Panc1 (cell line): ENCODE data around the gene ABHD8. TPM values are rescaled to one million over a fixed set of nuclear protein-coding genes. Genes with fewer than 3 reads are reported as not detected.

Experiments
- ATAC-seq: fragments of 200-7000 bp; cut with Tn5 transposase; 2 replicates; pipeline ENCODE4 v1.9.1; 2020; ENCODE audit warnings: mild to moderate bottlenecking, moderate library complexity
- BruUV-seq: library from RNA; stranded (reverse); fragments of 400-500 nt; replicated peaks from 2 replicates; lab custom pipeline; 2021; lab: Mats Ljungman, UMichigan
- CTCF ChIA-PET: fragments of 300-600 bp; sonication (Branson Sonifier 250); formaldehyde crosslinking; loops from one replicate; lab custom pipeline; 2022; ENCODE audit warnings: antibody characterized with exemption; lab: Charles Lee
- POLR2A ChIA-PET: fragments of 300-600 bp; sonication (Branson Sonifier 250); formaldehyde crosslinking; loops from one replicate; lab custom pipeline; 2022; ENCODE audit warnings: antibody characterized with exemption; lab: Charles Lee
- DNase-seq: peaks from one replicate; pipeline ENCODE4 v3.0.0-alpha.2; 2010; ENCODE audit warnings: low read depth, low spot score
- H3K27ac ChIP-seq: 2 replicates; pipeline ENCODE4 v1.5.1; 2011; ENCODE audit warnings: mild to moderate bottlenecking, low read length, inconsistent platforms
- H3K27me3 ChIP-seq: fragments of 200-500 bp; sonication (Bioruptor generic); 2 replicates; pipeline ENCODE4 v1.6.0; 2014; ENCODE audit warnings: low read length, inconsistent platforms; ENCODE audit not compliant: control insufficient read depth, insufficient read depth
- H3K36me3 ChIP-seq: fragments of 200-500 bp; sonication (Bioruptor generic); 2 replicates; pipeline ENCODE4 v1.5.1; 2014; ENCODE audit warnings: inconsistent platforms, mild to moderate bottlenecking, low read length, moderate library complexity; ENCODE audit not compliant: control insufficient read depth, insufficient read depth
- H3K4me1 ChIP-seq: 2 replicates; pipeline ENCODE4 v1.5.1; 2011; ENCODE audit warnings: inconsistent platforms, mild to moderate bottlenecking, low read length, moderate library complexity; ENCODE audit not compliant: control insufficient read depth, insufficient read depth
- H3K4me3 ChIP-seq, 2 experiments: 2 replicates each; pipeline ENCODE4 v1.5.1; 2011 to 2012; ENCODE audit warnings: low read depth in 2 of 2, low read length in 2 of 2, mild to moderate bottlenecking in 2 of 2, inconsistent platforms in 1 of 2, moderate library complexity in 1 of 2
- H3K9me3 ChIP-seq: fragments of 200-500 bp; sonication (Bioruptor generic); 2 replicates; pipeline ENCODE4 v1.5.1; 2014; ENCODE audit warnings: low read depth, mild to moderate bottlenecking, inconsistent platforms, low read length, moderate library complexity; ENCODE audit not compliant: control insufficient read depth, insufficient read depth
- POLR2AphosphoS5 ChIP-seq: IDR thresholded peaks from 2 replicates; pipeline ENCODE4 v1.6.1; 2012; ENCODE audit warnings: mild to moderate bottlenecking, low read depth, low read length, moderate library complexity
- REST ChIP-seq, 2 experiments: IDR thresholded peaks; 2 replicates each; pipeline ENCODE4 v1.6.1; 2011 to 2012; ENCODE audit warnings: low read depth in 2 of 2, control low read depth in 1 of 2, low read length in 1 of 2, mild to moderate bottlenecking in 1 of 2, moderate library complexity in 1 of 2; ENCODE audit not compliant: insufficient read depth in 1 of 2
- SIN3A ChIP-seq: IDR thresholded peaks from 2 replicates; pipeline ENCODE4 v1.6.1; 2012; ENCODE audit warnings: low read depth, mild to moderate bottlenecking, low read length, moderate library complexity, borderline replicate concordance; ENCODE audit not compliant: insufficient read depth
- TCF7L2 ChIP-seq: IDR thresholded peaks from 2 replicates; pipeline ENCODE4 v1.6.1; 2011; ENCODE audit warnings: mild to moderate bottlenecking, low read depth, low read length, inconsistent platforms
- in situ Hi-C: cut with HindIII; loops from 2 replicates; pipeline ENCODE4 v1.10.0; 2016; ENCODE audit warnings: low sequenced_read_pairs, low pct_unique_long_range_greater_than_20kb
- intact Hi-C: fragments of 100-400 bp; cut with micrococcal nuclease; formaldehyde crosslinking; loops from one replicate; pipeline ENCODE4 v1.10.0; 2022; ENCODE audit not compliant: unreplicated experiment
- total RNA-seq: library from RNA; stranded (reverse); gene quantifications from one replicate; pipeline ENCODE4 v1.2.1, GENCODE V29; 2021; ENCODE audit not compliant: unreplicated experiment
- TF ChIP-seq, protein P1 (sequence below): fragments of 450-650 bp; IDR thresholded peaks from 2 replicates; pipeline ENCODE4 v1.5.1; 2017; ENCODE audit warnings: mild to moderate bottlenecking

Gene ABHD8
- total RNA-seq, 1 experiment from 2014 or later, result 19.6 TPM

DNA sequence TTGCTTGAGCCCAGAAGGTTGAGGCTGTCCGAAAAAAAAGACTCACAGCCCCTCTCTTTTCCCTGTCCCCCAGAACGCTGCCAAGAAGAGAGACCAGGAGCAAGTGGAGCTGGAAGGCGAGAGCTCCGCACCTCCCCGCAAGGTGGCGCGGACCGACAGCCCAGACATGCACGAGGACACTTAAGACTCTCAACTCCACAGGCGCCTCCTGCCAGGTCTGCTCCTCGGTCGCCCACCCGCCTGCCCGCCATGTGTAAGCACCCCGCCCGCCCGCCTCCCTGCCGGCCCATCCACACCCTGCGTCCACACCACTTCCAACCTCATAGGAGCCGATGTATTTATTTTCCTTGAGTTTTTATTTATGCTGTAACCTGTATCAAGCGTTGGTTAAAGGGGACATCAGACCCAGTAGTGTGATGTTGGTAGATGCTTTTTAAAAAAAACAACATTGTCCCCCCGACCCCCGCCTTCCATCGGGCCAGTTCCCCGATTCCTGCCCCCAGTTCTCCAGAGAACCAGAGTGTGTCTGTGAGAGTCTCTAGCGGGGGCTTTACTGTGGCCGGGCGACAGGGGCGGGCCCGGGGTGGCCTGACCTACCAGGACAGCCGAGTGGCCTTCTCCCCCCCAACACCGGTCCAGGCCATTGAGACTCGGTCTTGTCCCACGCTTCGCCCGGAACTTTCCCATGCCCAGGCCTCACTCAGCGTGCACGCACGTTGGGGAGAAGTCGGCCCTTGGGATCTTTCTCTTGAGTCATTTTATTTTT lies 16.4 kb upstream of the ABHD8 start:
- ChIA-PET CTCF (no interaction called here), POLR2A (no interaction called here)
- H3K4me1 ChIP-seq, result no peaks in the 10 kb centered on the region
- intact Hi-C loops, result no loop called here
- no TSS peak for BruUV-seq
- no peaks in the 10 kb centered on the region for H3K27me3 ChIP-seq
- no peak overlapping the region for H3K4me3 ChIP-seq
- no peaks in the 10 kb centered on the region for H3K9me3 ChIP-seq
- no peak for TF ChIP-seq TCF7L2
- TF ChIP-seq SIN3A, result no peak
- TF ChIP-seq POLR2AphosphoS5, result no peak
- no peak for TF ChIP-seq REST (IDR thresholded peaks at IDR 0.05; ENCODE audit: insufficient read depth in 1 of 2, low read depth in 2 of 2, low read length in 1 of 2)
- TF ChIP-seq, protein P1, sequence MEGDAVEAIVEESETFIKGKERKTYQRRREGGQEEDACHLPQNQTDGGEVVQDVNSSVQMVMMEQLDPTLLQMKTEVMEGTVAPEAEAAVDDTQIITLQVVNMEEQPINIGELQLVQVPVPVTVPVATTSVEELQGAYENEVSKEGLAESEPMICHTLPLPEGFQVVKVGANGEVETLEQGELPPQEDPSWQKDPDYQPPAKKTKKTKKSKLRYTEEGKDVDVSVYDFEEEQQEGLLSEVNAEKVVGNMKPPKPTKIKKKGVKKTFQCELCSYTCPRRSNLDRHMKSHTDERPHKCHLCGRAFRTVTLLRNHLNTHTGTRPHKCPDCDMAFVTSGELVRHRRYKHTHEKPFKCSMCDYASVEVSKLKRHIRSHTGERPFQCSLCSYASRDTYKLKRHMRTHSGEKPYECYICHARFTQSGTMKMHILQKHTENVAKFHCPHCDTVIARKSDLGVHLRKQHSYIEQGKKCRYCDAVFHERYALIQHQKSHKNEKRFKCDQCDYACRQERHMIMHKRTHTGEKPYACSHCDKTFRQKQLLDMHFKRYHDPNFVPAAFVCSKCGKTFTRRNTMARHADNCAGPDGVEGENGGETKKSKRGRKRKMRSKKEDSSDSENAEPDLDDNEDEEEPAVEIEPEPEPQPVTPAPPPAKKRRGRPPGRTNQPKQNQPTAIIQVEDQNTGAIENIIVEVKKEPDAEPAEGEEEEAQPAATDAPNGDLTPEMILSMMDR, result no peak
- in situ Hi-C loops, result no loop called here
- H3K27ac ChIP-seq, result no peak overlapping the region
- DNase-seq (no peak), ATAC-seq (no peak)
- H3K36me3 ChIP-seq, result no peaks in the 10 kb centered on the region; the same call in 1 of the 2 replicates

- TF ChIP-seq REST (IDR thresholded peaks at IDR 0.05; ENCODE audit: insufficient read depth in 1 of 2, low read depth in 2 of 2, low read length in 1 of 2), result no peak
- no peak for TF ChIP-seq TCF7L2
- TF ChIP-seq SIN3A, result no peak
- no peak for TF ChIP-seq POLR2AphosphoS5
- TF ChIP-seq, protein P1, result no peak
- H3K4me1 ChIP-seq, result no peaks in the 10 kb centered on the region
- H3K9me3 ChIP-seq, result no peaks in the 10 kb centered on the region
- H3K4me3 ChIP-seq, result no peak overlapping the region
- ATAC-seq (no peak), DNase-seq (no peak)
- ChIA-PET POLR2A (no interaction called here), CTCF (no interaction called here)
- intact Hi-C loops (no loop called here), in situ Hi-C loops (no loop called here)
- no peak overlapping the region for H3K27ac ChIP-seq
- no peaks in the 10 kb centered on the region; the same call in 1 of the 2 replicates for H3K36me3 ChIP-seq
- no TSS peak for BruUV-seq
- no peaks in the 10 kb centered on the region for H3K27me3 ChIP-seq
Measured at GRCh38 chr19:17318966-17319365, 15.7 kb upstream of the ABHD8 start.
